GM18508 (cell line): ENCODE data around the gene DAGLB.

Experiments
- ATAC-seq: cut with Tn5 transposase; IDR thresholded peaks from one replicate; pipeline ENCODE4 v1.9.1; 2021; ENCODE audit warnings: moderate number of reproducible peaks; ENCODE audit not compliant: insufficient read depth, unreplicated experiment

Gene DAGLB

GRCh38 chr7:6433784-6434615, 13.8 kb downstream of the DAGLB start:
- ATAC-seq = no peak

GRCh38 chr7:6432781-6433180, 15.0 kb downstream of the DAGLB start:
- ATAC-seq = no peak

GRCh38 chr7:6430974-6431373, 16.8 kb downstream of the DAGLB start:
- ATAC-seq = no peak

GRCh38 chr7:6430271-6430940, 17.3 kb downstream of the DAGLB start:
- ATAC-seq = no peak

GRCh38 chr7:6425948-6426347, 21.8 kb downstream of the DAGLB start:
- no peak for ATAC-seq

GRCh38 chr7:6423942-6424701, 23.6 kb downstream of the DAGLB start:
- ATAC-seq = no peak

GRCh38 chr7:6422926-6423632, 24.7 kb downstream of the DAGLB start:
- ATAC-seq = no peak

GRCh38 chr7:6422095-6422494, 25.7 kb downstream of the DAGLB start:
- no peak for ATAC-seq

- ATAC-seq = no peak
Observed at GRCh38 chr7:6420680-6421079, 27.1 kb downstream of the DAGLB start.

- no peak for ATAC-seq
Observed at GRCh38 chr7:6419310-6419773, 28.4 kb downstream of the DAGLB start.

- no peak for ATAC-seq
Observed at GRCh38 chr7:6417408-6417807, 30.3 kb downstream of the DAGLB start.

- no peak for ATAC-seq
Observed at GRCh38 chr7:6416516-6417145, 31.1 kb downstream of the DAGLB start.

GRCh38 chr7:6413637-6414036, 34.1 kb downstream of the DAGLB start:
- no peak for ATAC-seq

GRCh38 chr7:6409944-6410693, 37.6 kb downstream of the DAGLB start:
- no peak for ATAC-seq

- no peak for ATAC-seq
Observed at GRCh38 chr7:6409091-6409490, 38.7 kb downstream of the DAGLB start.

GRCh38 chr7:6407434-6407833, 40.3 kb downstream of the DAGLB start:
- ATAC-seq = no peak

- ATAC-seq = no peak
Observed at GRCh38 chr7:6406121-6406520, 41.6 kb downstream of the DAGLB start.

GRCh38 chr7:6403907-6404306, 43.8 kb downstream of the DAGLB start:
- ATAC-seq = no peak

GRCh38 chr7:6402741-6403140, 45.0 kb downstream of the DAGLB start:
- ATAC-seq = no peak
